ENCODE results near the gene CASZ1. TPM values are rescaled to one million over a fixed set of nuclear protein-coding genes. Genes with fewer than 3 reads are reported as not detected.

Gene CASZ1
- total RNA-seq, 1 donor from 2014 or later, result 23.6 TPM

DNA sequence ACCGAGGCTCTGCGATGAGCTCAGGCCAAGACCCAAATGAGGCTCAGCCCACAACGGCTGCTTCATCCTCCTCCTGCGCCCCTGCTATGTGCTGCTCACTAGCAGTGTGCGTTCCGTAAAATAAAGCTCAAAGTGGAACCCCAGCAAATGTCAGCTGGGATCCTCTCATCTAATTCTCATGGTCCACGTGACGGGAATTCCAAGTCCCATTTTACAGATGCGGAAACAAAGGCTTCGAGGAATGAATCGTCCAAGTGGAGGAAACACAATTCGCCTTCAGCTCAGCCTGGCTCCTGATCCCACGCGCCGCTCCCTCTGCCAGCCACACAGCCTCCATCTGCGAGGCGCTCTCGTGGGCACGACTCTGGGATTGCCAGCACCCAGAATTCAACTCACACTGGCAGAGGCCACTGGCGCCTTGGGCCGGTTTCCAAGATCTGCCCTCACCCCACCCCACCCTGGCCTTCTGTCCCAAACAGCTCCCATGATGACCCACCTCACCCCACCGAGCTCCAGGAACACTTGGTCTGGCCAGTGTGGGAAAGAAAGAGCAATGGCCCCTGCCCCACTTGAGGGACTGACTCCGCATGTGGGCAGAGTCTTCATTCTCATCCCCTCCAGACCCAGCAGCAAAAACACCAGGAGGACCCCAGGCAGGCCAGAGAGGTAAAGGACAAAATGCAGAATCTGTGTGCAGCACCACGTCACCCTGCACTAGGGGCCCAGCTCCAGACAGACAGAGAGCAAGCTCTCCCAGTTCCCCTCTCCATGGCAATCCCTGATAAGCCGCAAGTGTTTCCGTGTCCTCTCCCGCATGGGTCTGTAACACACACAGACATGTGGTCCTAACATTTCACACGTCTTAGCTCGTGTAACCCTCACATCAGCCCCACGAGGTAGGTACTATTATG is 10.5 kb downstream of the CASZ1 start:
- Mint-ChIP-seq H3K27me3 (peaks cover 14% of the 10 kb centered on the region), H3K36me3 (ENCODE audit: insufficient read depth) (no peaks in the 10 kb centered on the region), H3K27ac (no peak overlapping the region), H3K4me3 (ENCODE audit: low read depth) (no peak overlapping the region), H3K4me1 (ENCODE audit: low read depth) (peaks cover 7% of the 10 kb centered on the region), H3K9me3 (ENCODE audit: low read depth) (no peaks in the 10 kb centered on the region)
- TF ChIP-seq, protein P1, sequence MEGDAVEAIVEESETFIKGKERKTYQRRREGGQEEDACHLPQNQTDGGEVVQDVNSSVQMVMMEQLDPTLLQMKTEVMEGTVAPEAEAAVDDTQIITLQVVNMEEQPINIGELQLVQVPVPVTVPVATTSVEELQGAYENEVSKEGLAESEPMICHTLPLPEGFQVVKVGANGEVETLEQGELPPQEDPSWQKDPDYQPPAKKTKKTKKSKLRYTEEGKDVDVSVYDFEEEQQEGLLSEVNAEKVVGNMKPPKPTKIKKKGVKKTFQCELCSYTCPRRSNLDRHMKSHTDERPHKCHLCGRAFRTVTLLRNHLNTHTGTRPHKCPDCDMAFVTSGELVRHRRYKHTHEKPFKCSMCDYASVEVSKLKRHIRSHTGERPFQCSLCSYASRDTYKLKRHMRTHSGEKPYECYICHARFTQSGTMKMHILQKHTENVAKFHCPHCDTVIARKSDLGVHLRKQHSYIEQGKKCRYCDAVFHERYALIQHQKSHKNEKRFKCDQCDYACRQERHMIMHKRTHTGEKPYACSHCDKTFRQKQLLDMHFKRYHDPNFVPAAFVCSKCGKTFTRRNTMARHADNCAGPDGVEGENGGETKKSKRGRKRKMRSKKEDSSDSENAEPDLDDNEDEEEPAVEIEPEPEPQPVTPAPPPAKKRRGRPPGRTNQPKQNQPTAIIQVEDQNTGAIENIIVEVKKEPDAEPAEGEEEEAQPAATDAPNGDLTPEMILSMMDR (IDR thresholded peaks at IDR 0.05; ENCODE audit: unreplicated experiment), result no peak
- no peak for DNase-seq (ENCODE audit: low spot score, unreplicated experiment)

DNA sequence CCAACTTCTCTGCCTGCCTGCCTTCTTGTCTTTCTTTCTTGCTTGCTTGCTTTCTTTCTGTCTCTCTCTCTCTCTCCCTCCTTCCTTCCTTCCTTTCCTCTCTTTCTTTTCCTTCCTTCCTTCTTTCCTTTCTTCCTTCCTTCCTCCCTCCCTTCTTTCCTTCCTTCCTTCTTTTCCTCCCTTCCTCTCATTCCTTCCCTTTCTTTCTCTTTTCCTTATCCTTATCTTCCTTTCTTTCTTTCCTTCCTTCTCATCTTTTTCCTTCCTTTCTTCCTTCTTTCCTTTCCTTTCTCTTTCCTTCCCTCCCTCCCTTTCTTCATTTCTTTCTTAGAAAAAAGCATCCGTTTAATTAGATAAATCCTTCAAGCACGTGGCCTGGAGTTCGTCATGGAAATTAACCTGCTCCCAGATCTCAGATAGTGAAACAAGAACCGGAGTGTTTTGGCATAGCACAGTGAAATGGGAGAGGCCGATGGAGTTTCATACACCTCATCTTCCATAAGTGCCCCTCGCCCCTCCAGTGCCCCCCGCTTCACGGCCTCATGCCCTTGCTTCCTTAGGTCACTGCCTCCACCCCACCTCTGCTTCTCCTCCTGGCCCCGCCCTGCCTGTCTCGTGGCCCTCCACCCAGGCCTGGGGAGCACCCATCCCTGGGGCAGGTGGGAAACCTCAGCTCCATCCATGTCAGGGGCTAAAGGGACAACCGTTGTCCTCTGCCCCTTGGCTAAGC is 11.3 kb downstream of the CASZ1 start:
- DNase-seq (ENCODE audit: low spot score, unreplicated experiment), result no peak
- Mint-ChIP-seq H3K27ac (peak overlapping the region; percentile 6), H3K4me3 (ENCODE audit: low read depth) (no peak overlapping the region), H3K9me3 (ENCODE audit: low read depth) (no peaks in the 10 kb centered on the region), H3K36me3 (ENCODE audit: insufficient read depth) (no peaks in the 10 kb centered on the region), H3K27me3 (peaks cover 14% of the 10 kb centered on the region), H3K4me1 (ENCODE audit: low read depth) (peaks cover 7% of the 10 kb centered on the region)
- TF ChIP-seq, protein P1 (IDR thresholded peaks at IDR 0.05; ENCODE audit: unreplicated experiment), result no peak

DNA sequence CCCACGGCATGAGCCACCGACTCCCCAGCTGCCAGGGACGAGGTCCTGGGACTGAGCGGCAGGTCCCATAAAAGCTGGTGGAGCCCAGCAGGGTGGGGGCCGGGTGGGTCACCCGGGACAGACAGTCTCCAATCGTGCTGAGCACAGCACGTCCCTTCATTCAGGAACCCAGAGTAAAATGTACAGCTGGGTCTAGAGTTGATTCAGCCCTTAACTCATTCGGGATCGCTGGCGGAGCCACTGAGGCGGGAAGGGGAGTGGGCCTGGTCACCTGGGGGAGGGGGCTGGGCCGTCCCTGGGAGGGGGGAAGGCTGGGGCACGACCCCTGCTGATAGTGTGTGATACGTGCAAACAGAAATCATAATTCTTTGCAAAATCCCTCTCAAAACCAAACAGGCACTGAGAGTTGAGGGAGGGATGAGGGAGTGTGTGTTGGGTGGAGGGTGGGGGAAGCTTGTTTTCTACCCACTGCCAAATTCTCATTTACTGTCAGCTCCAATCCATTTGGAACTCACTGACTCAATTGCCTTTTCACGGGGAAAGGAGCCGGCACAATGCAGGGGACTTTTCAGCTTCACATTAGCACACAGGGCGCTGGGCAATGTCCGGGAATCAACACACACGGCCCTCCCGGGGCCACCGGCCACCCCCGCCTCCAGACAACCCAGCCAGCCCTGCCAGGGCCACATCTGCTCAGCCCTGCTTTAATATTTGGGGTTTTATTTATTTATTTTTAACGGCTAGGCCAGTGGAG is 13.8 kb downstream of the CASZ1 start:
- Mint-ChIP-seq H3K27ac (peak overlapping the region; percentile 43), H3K4me3 (ENCODE audit: low read depth) (no peak overlapping the region), H3K4me1 (ENCODE audit: low read depth) (peaks cover 4% of the 10 kb centered on the region), H3K36me3 (ENCODE audit: insufficient read depth) (no peaks in the 10 kb centered on the region), H3K27me3 (peaks cover 11% of the 10 kb centered on the region), H3K9me3 (ENCODE audit: low read depth) (no peaks in the 10 kb centered on the region)
- DNase-seq (ENCODE audit: low spot score, unreplicated experiment), result no peak
- TF ChIP-seq, protein P1 (IDR thresholded peaks at IDR 0.05; ENCODE audit: unreplicated experiment), result no peak

DNA sequence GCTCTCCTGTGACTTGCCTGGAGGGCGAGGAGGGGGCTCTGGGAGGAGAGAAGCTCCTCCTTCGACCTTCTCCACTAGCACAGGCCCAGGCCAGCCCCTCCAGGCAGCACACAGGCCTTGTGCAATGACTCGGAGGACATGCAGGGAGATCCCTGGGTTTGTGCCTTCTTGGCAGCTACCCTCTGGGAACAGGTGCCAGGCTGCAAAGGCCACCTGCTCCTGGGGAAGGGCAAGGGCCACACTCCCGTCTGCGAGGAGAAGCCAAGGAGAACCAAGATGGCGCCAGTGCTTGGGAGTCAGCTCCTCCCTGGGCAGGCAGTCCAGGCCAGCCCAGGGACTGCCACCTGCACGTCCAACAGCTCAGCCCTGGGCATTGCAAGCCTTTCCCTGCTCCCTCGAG is 15.3 kb downstream of the CASZ1 start:
- no peak for DNase-seq (ENCODE audit: low spot score, unreplicated experiment)
- Mint-ChIP-seq H3K27me3 (no peaks in the 10 kb centered on the region), H3K27ac (no peak overlapping the region), H3K36me3 (ENCODE audit: insufficient read depth) (no peaks in the 10 kb centered on the region), H3K9me3 (ENCODE audit: low read depth) (no peaks in the 10 kb centered on the region), H3K4me1 (ENCODE audit: low read depth) (peaks cover 1% of the 10 kb centered on the region), H3K4me3 (ENCODE audit: low read depth) (no peak overlapping the region)
- TF ChIP-seq, protein P1 (IDR thresholded peaks at IDR 0.05; ENCODE audit: unreplicated experiment), result no peak

DNA sequence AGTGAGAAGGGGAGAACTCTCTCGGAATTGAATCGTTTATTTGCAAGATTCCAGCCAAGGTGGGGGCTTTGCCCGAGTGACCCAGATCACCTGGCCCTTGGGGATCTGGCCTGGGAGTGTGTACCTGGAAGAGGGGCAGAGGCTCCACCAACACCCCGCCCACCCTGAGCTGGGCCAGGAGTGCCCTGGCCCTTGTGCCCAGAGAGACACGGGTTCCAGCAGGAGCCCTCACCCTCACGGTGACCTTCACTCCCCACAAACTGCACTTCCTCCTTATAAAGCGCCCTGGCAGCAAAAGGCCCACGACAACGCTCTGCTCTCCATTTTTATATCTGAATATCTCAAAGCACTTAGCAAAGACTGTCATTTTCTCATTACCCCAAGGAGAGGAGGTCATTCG is 16.6 kb downstream of the CASZ1 start:
- Mint-ChIP-seq H3K4me3 (ENCODE audit: low read depth) (no peak overlapping the region), H3K9me3 (ENCODE audit: low read depth) (no peaks in the 10 kb centered on the region), H3K27me3 (peaks cover under 1% of the 10 kb centered on the region), H3K4me1 (ENCODE audit: low read depth) (no peaks in the 10 kb centered on the region), H3K27ac (no peak overlapping the region), H3K36me3 (ENCODE audit: insufficient read depth) (no peaks in the 10 kb centered on the region)
- no peak for DNase-seq (ENCODE audit: low spot score, unreplicated experiment)
- TF ChIP-seq, protein P1 (IDR thresholded peaks at IDR 0.05; ENCODE audit: unreplicated experiment), result no peak
